Measurements from ENCODE around the gene CLECL1.
"Not testable (repeated sequence)": the region's sequence is repeated elsewhere in the genome, so short reads cannot be mapped to it uniquely, and the experiment has no call there.

CLECL1 gene

DNA sequence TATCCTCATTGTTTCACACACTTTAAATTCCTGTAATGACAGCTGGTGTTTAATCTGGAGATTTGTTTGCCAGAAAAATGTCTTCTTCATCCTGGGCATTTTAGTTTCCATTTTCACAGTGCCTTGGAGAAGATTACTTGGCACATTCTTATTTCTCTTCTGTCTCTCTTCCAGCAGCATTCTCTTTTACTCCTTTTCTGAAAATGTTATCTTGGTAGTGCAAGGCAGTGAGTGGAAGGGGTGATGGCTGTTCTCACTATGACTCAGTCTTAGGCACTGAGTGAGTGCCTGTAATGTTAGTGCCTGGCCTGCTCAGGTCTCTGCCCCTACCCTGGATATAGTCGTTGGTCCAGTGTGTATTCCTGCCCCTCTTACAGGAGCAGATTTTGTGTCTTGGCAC, 13.1 kb downstream of the CLECL1 start:
- no peak for DNase-seq (ENCODE audit: low read depth)

DNA sequence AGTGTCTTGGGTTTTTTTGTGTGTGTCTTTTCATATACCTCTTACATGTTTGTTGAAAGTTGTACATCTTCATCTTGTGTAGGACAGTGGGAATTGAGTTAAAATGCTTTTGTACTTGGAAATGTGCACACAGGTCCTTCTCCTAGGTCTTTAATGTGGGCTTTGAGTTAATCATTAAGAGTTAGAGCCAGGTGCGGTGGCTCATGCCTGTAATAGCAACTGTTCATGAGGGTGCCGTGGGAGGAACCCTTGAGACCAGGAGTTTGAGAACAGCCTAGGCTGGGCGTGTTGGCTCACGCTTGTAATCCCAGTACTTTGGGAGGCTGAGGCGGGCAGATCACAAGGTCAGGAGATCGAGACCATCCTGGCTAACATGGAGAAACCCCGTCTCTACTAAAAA, 13.9 kb downstream of the CLECL1 start:
- DNase-seq (ENCODE audit: low read depth) = no peak

DNA sequence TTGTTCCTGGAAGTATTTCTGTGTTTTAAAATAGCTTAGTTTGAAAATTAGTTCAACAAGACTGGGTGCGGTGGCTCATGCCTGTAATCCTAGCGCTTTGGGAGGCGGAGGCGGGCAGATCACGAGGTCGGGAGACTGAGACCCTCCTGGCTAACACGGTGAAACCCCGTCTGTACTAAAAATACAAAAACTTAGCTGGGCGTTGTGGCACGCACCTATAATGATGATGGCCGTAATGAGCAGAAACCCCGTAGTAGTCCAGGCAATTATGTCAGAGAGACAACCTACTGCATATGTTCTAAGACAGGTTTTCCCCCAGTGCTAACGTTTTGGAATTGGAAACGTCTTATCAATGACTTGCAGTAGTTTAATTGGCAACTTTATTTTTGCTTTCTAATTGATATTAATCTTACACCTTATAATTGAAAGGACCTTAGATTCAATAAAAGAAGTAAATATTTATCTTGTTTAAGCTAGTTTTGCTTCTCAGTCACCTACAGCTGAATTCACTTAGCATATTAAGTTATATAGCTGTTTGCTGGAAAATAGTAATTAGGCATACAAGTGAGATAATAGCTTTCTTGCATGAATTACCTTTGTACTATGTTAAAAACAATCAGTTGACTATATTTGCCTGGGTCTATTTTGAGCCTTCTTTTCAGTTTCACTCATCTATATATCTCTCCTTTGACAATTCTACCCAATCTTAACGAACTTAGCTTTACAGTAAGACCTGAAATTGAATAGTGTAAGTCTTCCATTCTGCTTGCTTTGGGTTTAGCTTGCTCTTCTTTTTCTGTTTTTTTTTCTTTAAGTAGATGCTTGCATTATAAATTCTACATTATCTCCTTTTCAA, 15.6 kb downstream of the CLECL1 start:
- DNase-seq (ENCODE audit: low read depth) = no peak

DNA sequence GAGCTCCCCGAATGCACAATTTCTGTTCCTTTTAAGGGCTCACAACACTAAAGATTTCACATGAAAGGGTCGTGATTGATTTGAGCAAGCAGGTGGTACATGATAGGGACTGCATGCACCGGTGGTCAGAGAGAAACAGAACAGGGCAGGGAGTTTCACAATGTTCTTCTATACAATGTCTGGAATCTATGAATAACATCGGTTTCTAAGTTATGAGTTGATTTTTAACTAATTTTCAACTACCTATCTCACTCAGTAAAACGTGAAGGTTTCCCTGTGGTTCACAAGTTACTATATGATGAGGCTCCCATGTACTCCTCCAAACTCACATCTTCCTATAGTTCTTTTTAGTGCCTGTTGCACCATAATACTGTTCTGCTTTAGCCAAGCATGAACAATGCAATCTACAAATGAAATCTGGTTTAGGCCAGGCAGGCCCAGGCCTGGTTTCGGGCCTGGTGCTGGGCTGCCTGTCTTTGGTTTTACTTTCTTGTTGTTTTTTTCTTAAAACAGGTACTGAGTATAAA, 19.8 kb downstream of the CLECL1 start:
- DNase-seq (ENCODE audit: low read depth) = not testable (repeated sequence)

DNA sequence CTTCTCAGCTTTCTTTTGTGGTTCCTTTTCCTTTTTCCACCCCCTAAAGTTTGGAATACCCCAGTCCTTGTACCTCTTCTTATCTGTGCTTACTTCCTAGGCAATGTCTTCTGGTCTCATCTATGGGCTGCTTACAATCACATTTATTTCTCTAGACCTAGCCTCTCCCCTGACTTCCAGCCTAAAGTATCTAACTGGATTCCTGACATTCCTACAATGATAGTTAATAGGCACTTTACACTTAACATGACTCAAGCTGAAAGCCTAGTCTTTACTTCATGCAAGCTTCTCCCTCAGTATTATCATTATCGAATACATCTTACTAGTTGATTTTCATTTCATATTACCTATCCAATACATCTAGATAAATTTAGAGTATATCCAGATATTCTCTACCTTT, 21.2 kb downstream of the CLECL1 start:
- no peak for DNase-seq (ENCODE audit: low read depth)

DNA sequence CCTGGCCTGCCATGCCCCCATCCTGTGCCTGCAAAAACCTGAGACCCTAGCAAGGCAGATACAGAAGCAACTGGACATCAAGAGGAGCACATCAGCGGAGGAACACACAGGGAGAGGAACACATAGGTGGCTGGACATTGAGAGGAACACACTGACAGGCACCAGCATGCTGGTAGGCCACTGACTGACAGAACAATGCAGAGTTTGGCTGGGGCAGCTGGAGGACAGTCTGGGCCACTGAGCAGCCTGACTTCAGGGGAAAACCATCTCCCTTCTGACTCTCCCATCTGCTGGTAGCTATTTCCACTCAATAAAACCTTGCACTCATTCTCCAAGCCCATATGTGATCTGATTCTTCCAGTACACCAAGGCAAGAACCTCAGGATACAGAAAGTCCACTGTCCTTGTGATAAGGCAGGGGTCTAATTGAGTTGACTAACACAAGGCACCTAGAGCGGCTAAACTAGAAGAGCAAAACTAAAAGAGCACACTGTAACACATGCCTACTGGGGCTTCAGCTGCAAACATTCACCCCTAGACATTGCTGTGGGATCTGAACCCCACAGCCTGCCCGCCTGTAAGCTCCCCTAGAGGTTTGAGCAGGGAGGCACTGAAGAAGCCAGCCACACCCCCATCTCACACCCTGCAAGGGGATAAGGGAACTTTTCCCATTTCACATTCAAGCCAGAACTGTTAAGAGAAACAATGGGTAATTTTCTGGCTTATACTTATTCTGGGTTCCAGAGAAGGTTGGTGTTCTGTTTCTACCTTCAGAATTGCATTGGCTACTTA, 22.1 kb downstream of the CLECL1 start:
- no peak for DNase-seq (ENCODE audit: low read depth)

DNA sequence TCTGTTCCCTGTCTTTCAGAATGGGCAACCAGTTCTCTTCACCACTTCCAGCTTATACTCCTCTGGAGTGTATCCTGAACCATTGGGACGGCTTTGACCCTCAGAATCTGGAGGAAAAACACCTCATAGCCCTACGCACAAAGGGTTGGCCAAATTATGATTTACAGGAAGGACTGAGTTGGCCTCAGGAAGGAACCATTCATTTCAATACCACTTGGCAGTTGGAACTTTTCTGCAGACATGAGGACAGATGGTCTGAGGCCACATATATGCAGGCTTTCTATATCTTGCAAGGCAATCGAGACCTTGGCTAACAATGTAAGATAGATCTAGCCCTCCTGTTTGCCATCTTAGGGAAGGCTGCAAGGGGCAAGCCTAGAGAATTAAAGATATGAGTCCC, 24.0 kb downstream of the CLECL1 start:
- DNase-seq (ENCODE audit: low read depth) = no peak

DNA sequence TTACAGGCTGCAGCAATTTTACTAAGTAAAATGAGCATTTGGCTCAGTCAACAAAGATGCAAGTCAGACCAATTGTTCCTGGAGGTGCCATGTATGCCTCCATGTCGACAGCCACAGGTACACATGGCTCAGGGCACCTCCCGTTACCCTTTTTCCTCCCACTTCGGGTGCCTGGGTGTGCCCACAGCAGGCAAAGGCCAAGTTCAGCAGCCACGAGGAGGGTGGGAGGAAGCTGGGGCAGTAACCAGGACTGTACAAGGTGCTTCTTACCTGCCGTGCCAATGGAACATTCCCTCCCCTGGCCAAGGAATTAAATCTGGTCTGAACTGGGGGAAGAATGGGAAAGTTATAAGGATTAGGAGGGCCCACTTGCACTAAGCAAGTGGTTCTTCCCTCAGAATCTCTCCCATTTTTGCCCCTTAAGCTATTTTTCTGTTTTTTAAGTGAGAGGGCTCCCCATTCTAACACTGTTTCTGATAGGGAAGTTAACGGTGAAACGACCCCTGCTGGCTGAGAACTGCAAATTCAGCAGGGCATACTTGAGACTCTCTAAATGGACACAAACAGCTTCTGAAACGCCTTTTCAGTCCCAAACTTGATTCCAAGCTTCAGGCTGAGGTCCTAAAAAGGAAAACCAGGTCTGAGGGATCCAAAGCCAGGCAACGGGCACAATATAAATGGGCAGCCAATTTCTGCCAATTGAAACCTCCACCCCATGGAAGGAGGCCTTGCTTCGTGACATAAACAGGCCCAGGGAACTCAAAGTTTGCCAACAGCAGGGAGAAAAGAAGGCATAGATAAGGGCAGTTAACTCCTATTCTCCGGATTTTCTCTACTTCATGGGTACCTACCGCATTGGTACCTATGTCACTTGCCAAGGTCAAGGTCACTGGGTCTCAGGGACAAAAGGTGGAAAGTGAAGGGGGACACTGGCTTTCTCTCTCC, 24.8 kb downstream of the CLECL1 start:
- peak; percentile 34 for DNase-seq (ENCODE audit: low read depth)

DNA sequence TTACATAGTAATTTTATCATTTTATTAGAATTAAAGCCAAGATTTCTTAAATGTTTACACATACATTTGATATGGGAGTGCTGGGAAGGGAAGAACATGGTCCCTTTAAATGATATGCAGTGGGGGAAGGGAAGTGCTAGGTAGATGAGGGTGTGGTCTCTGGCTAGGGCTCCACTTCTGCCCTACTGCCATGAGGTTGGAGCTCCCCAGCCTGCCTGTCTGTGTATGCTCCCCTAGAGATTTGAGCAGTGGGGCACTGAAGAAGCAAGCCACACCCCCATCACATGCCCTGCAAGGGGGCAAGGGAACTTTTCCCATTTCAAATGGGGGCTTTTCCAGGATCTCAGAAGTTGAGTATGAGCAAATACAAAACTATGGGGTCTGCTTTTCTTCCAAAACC, 25.5 kb downstream of the CLECL1 start:
- DNase-seq (ENCODE audit: low read depth) = no peak

DNA sequence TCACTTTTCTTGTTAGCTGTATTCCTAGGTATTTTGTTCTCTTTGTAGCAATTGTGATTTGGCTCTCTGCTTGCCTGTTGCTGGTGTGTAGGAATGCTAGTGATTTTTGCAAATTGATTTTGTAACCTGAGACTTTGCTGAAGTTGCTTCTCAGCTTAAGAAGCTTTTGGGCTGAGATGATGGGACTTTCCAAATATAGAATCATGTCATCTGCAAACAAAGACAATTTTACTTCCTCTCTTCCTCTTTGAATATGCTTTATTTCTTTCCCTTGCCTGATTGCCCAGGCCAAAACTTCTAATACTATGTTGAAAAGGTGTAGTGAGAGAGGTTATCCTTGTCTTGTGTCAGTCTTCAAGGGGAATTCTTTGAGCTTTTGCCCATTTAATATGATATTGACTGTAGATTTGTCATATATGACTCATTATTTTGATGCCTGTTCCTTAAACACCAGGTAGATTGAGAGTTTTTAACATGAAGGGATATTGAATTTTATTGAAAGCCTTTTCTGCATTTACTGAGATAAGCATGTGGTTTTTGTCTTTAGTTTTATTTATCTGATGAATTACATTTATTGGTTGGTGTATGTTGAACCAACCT, 26.7 kb downstream of the CLECL1 start:
- no peak for DNase-seq (ENCODE audit: low read depth)

DNA sequence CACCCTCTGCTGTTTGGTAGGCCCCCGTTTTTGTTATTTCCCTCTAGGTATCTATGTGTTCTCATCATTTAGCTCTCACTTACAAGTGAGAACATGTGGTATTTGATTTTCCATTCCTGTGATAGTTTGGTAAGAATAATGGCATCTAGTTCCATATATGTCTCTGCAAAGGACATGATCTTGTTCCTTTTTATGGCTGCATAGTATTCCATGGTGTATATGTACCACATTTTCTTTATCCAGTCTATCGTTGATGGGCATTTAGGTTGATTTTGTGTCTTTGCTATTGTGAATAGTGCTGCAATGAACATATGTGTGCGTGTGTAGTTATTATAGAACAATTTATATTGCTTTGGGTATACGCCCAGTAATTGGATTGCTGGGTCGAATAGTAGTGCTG, 28.3 kb downstream of the CLECL1 start:
- not testable (repeated sequence) for DNase-seq (ENCODE audit: low read depth)

DNA sequence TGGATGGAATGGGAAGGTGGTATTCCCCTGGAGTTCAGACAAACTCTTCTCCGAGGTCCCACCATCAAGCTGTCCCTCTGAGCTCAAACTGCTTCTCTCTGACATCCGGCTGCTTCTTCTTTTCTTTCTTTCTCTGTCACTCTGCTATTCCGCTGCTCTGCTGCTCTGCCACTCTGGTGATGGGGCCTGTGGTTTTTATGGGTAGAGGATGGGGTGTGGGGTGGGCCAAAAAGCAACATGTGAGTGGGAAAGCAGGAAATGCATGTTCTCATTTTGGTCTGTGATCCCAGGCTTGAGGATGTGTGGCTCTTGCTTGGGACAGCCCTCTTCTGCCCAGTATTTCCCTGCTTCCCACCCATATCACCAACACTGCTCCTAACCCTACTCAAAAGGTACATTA, 30.6 kb downstream of the CLECL1 start:
- DNase-seq (ENCODE audit: low read depth) = no peak

DNA sequence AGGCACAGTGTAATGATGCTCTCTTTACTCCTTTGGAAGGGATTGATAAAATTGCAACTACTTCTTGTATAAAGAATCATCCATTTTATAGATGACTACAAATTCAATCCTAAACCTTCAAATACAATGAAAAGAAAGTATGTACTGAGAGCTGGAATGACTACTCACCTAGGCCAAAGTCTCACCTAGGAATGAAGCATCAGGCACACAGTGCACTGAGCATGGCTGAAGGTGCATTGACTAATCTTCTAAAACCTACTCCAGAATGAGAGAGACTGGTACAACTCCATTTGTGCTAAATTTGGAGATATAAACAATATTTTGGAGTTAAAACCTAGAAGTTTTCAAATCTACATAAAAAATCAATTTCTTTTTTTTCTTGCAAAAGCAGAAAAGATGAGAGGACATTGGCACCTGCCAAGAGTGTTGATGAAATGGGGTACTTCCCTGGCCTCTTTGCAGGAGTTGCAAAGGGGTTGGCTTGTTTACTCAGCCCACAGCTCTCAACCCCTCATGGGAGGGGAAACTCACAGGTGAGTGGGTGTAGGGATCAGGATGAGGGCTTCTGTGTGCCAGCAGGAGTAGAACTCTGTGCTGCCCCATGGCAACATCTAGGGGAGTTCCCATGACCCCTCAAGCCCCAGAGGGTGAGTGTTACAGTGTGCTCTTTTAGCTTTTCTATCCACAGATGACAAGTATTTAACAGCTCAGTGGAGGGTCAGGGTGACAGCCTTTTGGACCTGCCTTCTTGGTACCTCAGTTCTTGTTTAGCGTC, 31.3 kb downstream of the CLECL1 start:
- DNase-seq (ENCODE audit: low read depth) = no peak

DNA sequence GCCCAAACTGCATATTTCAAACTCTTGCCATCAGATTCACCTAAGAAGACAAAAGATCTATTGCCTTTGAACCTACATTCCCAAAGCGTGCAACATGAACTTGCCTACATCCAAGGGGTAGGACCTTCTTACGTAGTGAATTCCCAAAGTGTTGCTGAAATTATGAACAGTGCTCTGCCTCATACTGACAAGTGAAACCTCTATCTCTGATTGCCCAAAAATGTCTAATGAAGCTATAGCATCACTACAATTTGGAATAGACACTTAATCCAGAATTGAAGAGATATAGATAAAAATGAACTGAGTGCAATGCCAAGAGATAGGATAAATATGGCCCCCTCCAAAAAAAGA, 32.3 kb downstream of the CLECL1 start:
- no peak for DNase-seq (ENCODE audit: low read depth)

DNA sequence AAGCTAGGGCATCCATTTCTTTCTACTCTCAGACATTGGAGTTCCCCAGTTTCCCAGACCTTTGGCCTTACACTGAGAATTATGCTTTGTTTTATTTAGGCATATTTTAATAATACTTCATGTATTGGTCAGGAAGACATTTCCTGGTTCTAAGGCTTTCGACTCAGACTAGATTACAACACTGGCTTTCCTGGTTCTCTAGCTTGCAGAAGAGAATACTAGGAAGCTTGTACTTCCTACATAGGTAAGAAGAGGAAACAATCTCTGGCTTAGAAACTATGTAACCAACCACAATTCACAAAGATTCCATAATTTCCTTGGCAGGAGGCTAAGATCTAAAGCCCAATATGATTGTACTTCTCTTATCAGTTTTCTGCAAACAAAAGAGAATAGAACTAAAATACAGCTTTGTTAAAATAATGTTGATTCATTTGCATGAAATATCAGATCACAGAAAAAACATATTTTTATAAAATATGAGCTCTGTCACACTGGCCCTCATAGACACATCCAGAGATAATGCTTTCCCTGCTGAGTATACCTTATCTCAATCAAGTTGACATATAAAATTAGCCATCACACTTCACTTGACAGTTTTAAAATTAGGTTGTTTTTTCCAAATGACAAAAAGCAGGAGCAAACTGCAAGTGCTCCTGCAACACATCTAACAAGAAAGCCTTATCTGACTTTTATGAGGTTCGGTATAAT, 32.8 kb downstream of the CLECL1 start:
- no peak for DNase-seq (ENCODE audit: low read depth)

DNA sequence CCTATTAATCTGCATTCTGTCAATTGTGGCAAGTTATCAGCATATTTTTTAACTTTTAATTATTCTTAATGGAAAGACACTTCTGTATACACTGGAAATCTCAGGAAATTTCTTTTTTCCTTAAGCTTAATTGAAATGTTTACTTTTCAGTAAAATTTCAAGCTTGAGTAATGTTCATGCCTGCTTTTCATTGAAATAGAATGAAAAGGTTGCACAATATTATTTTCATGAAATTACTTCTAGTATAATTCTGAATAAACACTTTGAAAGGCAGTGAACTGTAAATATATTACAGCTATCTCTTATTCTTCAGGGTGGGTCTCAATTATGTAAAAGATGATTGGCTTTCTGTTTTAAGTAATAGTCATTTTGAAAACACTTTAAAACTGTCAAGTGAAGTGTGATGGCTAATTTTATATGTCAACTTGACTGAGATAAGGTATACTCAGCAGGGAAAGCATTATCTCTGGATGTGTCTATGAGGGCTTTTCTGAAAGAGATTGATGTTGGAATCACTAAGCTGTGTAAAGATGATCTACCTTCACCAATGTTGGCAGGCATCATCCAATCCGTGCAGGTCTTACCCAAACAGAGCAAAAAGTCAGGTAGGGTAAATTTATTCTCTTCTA, 33.5 kb downstream of the CLECL1 start:
- no peak for DNase-seq (ENCODE audit: low read depth)

DNA sequence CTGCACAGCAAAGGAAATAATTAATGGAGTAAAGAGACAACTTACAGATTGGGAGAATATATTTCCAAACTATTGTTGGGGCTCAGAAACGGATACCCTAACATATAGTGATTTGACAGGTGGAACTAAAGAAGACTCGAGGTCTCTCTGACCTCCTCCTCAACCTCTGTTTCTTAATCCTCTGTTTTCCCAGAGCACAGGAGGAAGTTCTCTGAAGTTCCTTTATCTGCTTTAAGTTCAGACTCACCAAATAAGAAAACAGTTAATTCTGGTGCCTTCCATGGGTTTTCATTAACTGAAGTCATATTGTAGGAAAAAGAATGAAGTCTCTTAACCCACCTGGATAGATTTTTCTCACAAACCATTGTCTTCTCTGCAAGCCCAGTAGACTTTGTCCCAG, 34.2 kb downstream of the CLECL1 start:
- DNase-seq (ENCODE audit: low read depth) = no peak

DNA sequence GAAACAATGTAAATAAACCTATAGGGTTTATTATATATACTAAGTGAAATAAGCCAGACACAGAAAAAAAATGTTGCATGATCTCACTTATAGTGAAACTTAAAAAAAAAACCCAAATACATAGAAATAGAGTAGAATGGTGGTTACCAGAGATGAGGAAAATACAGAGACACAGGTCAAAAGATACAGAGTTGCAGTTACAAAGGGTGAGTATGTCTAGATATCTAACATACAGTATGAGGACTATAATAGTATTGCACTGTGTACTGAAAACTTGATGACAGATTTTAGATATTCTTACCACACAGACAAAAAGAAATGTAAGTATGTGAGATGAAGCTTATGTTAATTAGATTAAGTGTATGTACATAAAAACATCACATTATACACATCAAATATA, 35.3 kb downstream of the CLECL1 start:
- DNase-seq (ENCODE audit: low read depth) = no peak

DNA sequence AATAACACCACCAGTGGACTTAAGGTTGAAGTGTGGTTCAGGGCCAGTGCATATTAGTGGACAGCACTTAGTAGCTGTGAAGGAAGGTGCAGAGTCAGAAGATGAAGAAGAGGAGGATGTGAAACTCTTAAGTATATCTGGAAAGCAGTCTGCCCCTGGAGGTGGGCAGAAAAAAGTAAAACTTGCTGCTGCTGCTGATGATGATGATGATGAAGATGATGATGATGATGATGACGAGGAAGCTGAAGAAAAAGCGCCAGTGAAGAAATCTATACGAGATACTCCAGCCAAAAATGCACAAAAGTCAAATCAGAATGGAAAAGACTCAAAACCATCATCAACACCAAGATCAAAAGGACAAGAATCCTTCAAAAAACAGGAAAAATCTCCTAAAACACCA, 37.2 kb downstream of the CLECL1 start:
- DNase-seq (ENCODE audit: low read depth) = not testable (repeated sequence)

DNA sequence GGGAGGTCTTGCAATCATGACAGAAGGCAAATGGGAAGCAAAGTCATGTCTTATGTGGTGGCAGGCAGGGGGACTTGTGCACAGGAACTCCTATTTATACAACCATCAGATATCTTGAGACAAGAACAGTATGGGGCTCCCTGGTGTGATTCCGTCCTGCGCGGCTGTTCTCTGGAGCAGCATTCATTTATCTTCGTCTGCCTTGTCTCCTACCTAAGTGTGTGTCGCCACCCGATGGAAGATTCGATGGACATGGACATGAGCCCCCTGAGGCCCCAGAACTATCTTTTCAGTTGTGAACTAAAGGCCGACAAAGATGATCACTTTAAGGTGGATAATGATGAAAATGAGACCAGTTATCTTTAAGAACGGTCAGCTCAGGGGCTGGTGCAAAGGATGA, 37.7 kb downstream of the CLECL1 start:
- not testable (repeated sequence) for DNase-seq (ENCODE audit: low read depth)
